SK-N-SH treated with all-trans-retinoic acid at 6 μM for 48 hours (cell line): ENCODE results near the gene KCNK2.

ENCODE experiments used
- ARNTL ChIP-seq: fragments of 450-650 bp; formaldehyde crosslinking; IDR thresholded peaks from 2 replicates; pipeline ENCODE4 v1.5.0; 2020; ENCODE audit warnings: low read depth, mild to moderate bottlenecking, moderate library complexity, borderline replicate concordance
- GLIS3 ChIP-seq: fragments of 250-450 bp; sonication (Bioruptor Pico); IDR thresholded peaks from 2 replicates; pipeline ENCODE4 v1.5.0; 2020; ENCODE audit warnings: mild to moderate bottlenecking, moderate library complexity
- ISL1 ChIP-seq: fragments of 250-450 bp; sonication (Bioruptor Pico); IDR thresholded peaks from 2 replicates; pipeline ENCODE4 v2.1.2; 2022; ENCODE audit warnings: mild to moderate bottlenecking, moderate library complexity
- RARB ChIP-seq: fragments of 250-450 bp; sonication (Bioruptor Pico); IDR thresholded peaks from 2 replicates; pipeline ENCODE4 v1.8.0; 2021; ENCODE audit warnings: mild to moderate bottlenecking, moderate library complexity
- TOX ChIP-seq: fragments of 250-450 bp; sonication (Bioruptor Pico); IDR thresholded peaks from 2 replicates; pipeline ENCODE4 v1.8.0; 2021; ENCODE audit warnings: mild to moderate bottlenecking, moderate library complexity, borderline replicate concordance

GRCh38 chr1:215226757-215227156 is 144.2 kb downstream of the KCNK2 start:
- TF ChIP-seq RARB (CRISPR knock-in tag) = no peak
- no peak for TF ChIP-seq ARNTL (CRISPR knock-in tag)
- TF ChIP-seq ISL1 (CRISPR knock-in tag) = no peak
- no peak for TF ChIP-seq GLIS3 (CRISPR knock-in tag)
- TF ChIP-seq TOX (CRISPR knock-in tag) = no peak
